GM06990 (cell line): Measurements from ENCODE around the gene TBC1D22A.

Experiments
- DNase-seq: peaks from one replicate; pipeline ENCODE4 v3.0.0-alpha.2; 2011; ENCODE audit not compliant: insufficient read length; ENCODE audit errors: extremely low read depth
- H3K27me3 ChIP-seq: replicated peaks from 2 replicates; pipeline ENCODE4 v1.6.0; 2011; ENCODE audit warnings: low read length; ENCODE audit not compliant: control insufficient read depth, insufficient read depth
- H3K36me3 ChIP-seq: 2 replicates; pipeline ENCODE4 v1.5.1; 2011; ENCODE audit warnings: low read length; ENCODE audit not compliant: control insufficient read depth, insufficient read depth
- H3K4me3 ChIP-seq: replicated peaks from 2 replicates; pipeline ENCODE4 v1.5.1; 2011; ENCODE audit warnings: low read depth, mild to moderate bottlenecking, control low read depth, low read length
- CTCF ChIP-seq: IDR thresholded peaks from 2 replicates; pipeline ENCODE4 v1.5.1; 2011; ENCODE audit warnings: low read length, control low read depth, mild to moderate bottlenecking, inconsistent platforms; ENCODE audit not compliant: insufficient read depth, poor library complexity, severe bottlenecking

Gene TBC1D22A, protein sequence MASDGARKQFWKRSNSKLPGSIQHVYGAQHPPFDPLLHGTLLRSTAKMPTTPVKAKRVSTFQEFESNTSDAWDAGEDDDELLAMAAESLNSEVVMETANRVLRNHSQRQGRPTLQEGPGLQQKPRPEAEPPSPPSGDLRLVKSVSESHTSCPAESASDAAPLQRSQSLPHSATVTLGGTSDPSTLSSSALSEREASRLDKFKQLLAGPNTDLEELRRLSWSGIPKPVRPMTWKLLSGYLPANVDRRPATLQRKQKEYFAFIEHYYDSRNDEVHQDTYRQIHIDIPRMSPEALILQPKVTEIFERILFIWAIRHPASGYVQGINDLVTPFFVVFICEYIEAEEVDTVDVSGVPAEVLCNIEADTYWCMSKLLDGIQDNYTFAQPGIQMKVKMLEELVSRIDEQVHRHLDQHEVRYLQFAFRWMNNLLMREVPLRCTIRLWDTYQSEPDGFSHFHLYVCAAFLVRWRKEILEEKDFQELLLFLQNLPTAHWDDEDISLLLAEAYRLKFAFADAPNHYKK

GRCh38 chr22:46762238-46763050 is at the start of gene TBC1D22A:
Gene TBC1D22A, plus strand, starts transcription at chr22:46762650. Its CDS starts 137 bp downstream, at chr22:46762787.
- H3K4me3 ChIP-seq, result peak within 1 kb of the TSS; percentile 99
- peaks cover 5% of the 10 kb centered on the region; the same call in 1 of the 2 replicates for H3K36me3 ChIP-seq
- peak; percentile 92 for DNase-seq
- no peaks in the 10 kb centered on the region for H3K27me3 ChIP-seq
- TF ChIP-seq CTCF, result no peak

DNA sequence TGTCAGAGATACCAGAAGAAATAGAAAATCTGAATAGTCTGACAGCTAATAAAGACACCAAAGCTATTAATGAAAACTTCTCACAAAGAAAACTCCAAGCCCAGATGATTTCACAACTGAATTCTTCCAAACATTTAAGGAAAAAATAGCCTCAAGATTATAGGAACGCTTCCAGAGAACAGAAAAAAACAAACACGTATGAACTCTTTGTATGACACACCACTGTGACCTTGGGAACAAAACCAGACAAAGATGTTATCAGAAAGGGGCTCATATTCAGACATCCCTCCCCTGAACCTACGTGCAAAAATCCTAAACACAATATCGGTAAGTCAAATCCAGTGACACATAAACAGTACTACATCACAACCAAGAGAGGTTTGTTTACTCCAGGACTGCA is 47.9 kb upstream of the TBC1D22A start:
- peaks cover 14% of the 10 kb centered on the region for H3K36me3 ChIP-seq
- DNase-seq, result no peak
- no peak overlapping the region for H3K4me3 ChIP-seq
- no peaks in the 10 kb centered on the region for H3K27me3 ChIP-seq
- no peak for TF ChIP-seq CTCF

GRCh38 chr22:46719921-46720320 is 42.5 kb upstream of the TBC1D22A start:
- Histone ChIP-seq H3K4me3 (no peak overlapping the region), H3K27me3 (no peaks in the 10 kb centered on the region), H3K36me3 (peaks cover 13% of the 10 kb centered on the region)
- DNase-seq, result no peak
- TF ChIP-seq CTCF, result no peak

- H3K36me3 ChIP-seq, result peaks cover 12% of the 10 kb centered on the region
- no peak for DNase-seq
- no peaks in the 10 kb centered on the region for H3K27me3 ChIP-seq
- TF ChIP-seq CTCF, result no peak
- H3K4me3 ChIP-seq, result no peak overlapping the region
Measured at GRCh38 chr22:46721501-46722085, 40.9 kb upstream of the TBC1D22A start.

GRCh38 chr22:46723882-46724281 is 38.6 kb upstream of the TBC1D22A start:
- H3K4me3 ChIP-seq, result no peak overlapping the region
- H3K36me3 ChIP-seq, result peaks cover 9% of the 10 kb centered on the region
- no peaks in the 10 kb centered on the region for H3K27me3 ChIP-seq
- no peak for TF ChIP-seq CTCF
- no peak for DNase-seq
